ENCODE measurements around the gene SHLD1.

DNA sequence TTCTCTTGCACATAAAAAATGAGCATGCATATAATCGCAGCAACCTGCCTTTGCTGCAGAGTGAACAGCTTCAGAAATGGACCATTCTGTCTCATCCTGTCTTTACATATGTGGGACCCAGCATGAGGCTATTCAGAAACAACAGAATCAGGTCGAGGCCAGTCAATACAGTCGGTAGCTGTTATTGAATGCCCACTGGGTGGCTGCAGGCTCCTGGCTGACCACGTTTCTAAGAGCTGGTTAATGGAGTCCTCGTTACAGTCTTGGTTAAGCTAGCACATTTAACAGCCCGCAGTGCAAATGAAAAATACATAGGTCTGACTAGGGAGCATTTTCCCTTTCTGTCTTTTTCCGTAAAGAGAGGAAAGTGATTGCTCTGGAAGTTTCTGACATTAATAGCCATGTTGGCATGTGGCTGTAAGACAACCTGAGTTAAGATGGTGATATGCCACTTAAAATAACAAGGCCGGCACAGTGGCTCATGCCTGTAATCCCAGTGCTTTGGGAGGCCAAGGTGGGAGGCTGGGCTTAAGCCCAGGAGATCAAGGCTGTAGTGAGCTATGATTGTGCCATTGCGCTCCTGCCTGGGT lies 75.0 kb downstream of the SHLD1 start:
- TF ChIP-seq, protein P1, sequence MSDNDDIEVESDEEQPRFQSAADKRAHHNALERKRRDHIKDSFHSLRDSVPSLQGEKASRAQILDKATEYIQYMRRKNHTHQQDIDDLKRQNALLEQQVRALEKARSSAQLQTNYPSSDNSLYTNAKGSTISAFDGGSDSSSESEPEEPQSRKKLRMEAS (IDR thresholded peaks at IDR 0.05), result no peak
- no peak for TF ChIP-seq EP300 (IDR thresholded peaks at IDR 0.05; ENCODE audit: borderline replicate concordance)
- TF ChIP-seq CEBPB (IDR thresholded peaks at IDR 0.05), result no peak
- TF ChIP-seq, protein P2, sequence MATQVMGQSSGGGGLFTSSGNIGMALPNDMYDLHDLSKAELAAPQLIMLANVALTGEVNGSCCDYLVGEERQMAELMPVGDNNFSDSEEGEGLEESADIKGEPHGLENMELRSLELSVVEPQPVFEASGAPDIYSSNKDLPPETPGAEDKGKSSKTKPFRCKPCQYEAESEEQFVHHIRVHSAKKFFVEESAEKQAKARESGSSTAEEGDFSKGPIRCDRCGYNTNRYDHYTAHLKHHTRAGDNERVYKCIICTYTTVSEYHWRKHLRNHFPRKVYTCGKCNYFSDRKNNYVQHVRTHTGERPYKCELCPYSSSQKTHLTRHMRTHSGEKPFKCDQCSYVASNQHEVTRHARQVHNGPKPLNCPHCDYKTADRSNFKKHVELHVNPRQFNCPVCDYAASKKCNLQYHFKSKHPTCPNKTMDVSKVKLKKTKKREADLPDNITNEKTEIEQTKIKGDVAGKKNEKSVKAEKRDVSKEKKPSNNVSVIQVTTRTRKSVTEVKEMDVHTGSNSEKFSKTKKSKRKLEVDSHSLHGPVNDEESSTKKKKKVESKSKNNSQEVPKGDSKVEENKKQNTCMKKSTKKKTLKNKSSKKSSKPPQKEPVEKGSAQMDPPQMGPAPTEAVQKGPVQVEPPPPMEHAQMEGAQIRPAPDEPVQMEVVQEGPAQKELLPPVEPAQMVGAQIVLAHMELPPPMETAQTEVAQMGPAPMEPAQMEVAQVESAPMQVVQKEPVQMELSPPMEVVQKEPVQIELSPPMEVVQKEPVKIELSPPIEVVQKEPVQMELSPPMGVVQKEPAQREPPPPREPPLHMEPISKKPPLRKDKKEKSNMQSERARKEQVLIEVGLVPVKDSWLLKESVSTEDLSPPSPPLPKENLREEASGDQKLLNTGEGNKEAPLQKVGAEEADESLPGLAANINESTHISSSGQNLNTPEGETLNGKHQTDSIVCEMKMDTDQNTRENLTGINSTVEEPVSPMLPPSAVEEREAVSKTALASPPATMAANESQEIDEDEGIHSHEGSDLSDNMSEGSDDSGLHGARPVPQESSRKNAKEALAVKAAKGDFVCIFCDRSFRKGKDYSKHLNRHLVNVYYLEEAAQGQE (IDR thresholded peaks at IDR 0.05; ENCODE audit: low read depth), result no peak
- no peak for TF ChIP-seq YY1 (IDR thresholded peaks at IDR 0.05; ENCODE audit: low read depth)
- TF ChIP-seq RAD21 (IDR thresholded peaks at IDR 0.05; ENCODE audit: low read depth), result no peak

Measured in Ishikawa (cell line).